Measurements from ENCODE around the gene FHDC1.

Gene FHDC1

DNA sequence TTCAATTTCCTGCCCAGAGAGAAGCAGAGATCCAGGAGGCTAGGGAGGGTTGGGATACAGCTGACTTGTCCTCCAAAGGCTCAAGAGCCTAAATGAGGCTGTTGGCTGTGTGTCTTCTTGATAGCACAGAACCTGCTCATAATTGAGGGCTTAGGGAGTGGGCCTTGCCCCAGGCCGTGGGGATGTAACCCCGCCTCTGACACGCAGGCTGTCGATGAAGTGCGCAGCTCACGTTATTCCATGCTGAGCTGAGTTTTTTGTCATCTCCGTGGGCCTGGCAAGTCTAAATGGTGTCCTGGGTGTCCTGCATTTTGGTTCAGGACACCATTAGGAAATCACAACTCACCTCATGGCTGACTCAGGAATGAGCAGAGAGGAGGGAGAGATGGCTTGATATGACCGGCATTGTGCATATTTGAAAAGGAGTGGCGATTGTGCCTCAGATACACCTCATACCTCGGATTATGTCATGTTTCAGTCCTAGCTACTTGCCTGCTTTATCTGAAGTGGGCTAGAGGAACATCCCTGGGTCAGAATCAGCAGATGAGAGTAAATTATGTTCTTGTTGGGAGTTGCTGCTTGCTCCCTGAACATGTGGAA, 43.7 kb downstream of the FHDC1 start:
- Histone ChIP-seq H3K9me3 (ENCODE audit: control insufficient read depth, low read length) (no peaks in the 10 kb centered on the region), H3K36me3 (ENCODE audit: control insufficient read depth, insufficient read depth, low read length) (no peaks in the 10 kb centered on the region), H3K4me1 (peaks cover 14% of the 10 kb centered on the region), H3K4me2 (ENCODE audit: low read length) (peak overlapping the region; percentile 12), H3K27me3 (ENCODE audit: control insufficient read depth, insufficient read depth, low read length) (no peaks in the 10 kb centered on the region), H2AFZ (no peak overlapping the region), H3K4me3 (ENCODE audit: low read depth, low read length) (no peak overlapping the region), H3K9ac (no peak overlapping the region), H3K27ac (peak overlapping the region; percentile 60), H3K79me2 (no peaks in the 10 kb centered on the region)
- TF ChIP-seq, protein P1, sequence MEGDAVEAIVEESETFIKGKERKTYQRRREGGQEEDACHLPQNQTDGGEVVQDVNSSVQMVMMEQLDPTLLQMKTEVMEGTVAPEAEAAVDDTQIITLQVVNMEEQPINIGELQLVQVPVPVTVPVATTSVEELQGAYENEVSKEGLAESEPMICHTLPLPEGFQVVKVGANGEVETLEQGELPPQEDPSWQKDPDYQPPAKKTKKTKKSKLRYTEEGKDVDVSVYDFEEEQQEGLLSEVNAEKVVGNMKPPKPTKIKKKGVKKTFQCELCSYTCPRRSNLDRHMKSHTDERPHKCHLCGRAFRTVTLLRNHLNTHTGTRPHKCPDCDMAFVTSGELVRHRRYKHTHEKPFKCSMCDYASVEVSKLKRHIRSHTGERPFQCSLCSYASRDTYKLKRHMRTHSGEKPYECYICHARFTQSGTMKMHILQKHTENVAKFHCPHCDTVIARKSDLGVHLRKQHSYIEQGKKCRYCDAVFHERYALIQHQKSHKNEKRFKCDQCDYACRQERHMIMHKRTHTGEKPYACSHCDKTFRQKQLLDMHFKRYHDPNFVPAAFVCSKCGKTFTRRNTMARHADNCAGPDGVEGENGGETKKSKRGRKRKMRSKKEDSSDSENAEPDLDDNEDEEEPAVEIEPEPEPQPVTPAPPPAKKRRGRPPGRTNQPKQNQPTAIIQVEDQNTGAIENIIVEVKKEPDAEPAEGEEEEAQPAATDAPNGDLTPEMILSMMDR (IDR thresholded peaks at IDR 0.05) = no peak

DNA sequence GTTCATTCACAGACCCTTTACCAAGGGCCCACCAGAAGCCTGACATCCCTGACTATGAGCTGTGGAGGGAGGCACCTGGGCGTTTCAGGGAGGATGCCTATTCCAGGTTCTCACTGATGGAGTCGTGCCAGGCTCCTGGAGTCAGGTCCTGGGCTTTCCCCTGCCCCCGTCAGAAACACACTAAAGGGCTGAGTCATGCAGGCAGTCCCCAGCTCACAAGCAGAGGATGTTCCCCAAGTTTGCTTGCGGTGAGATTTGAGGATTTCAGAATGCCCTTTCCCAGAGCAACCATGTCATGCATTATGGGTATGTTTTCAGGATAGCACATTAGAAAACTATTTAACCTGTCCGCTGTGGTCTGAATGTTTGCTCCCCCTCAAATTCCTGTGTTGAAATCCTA, 45.2 kb downstream of the FHDC1 start:
- Histone ChIP-seq H3K36me3 (ENCODE audit: control insufficient read depth, insufficient read depth, low read length) (no peaks in the 10 kb centered on the region), H3K4me3 (ENCODE audit: low read depth, low read length) (no peak overlapping the region), H3K4me2 (ENCODE audit: low read length) (no peak overlapping the region), H3K79me2 (no peaks in the 10 kb centered on the region), H3K9me3 (ENCODE audit: control insufficient read depth, low read length) (no peaks in the 10 kb centered on the region), H2AFZ (no peak overlapping the region), H3K4me1 (peaks cover 14% of the 10 kb centered on the region), H3K27me3 (ENCODE audit: control insufficient read depth, insufficient read depth, low read length) (no peaks in the 10 kb centered on the region), H3K9ac (no peak overlapping the region), H3K27ac (no peak overlapping the region)
- TF ChIP-seq, protein P1 (IDR thresholded peaks at IDR 0.05) = no peak

DNA sequence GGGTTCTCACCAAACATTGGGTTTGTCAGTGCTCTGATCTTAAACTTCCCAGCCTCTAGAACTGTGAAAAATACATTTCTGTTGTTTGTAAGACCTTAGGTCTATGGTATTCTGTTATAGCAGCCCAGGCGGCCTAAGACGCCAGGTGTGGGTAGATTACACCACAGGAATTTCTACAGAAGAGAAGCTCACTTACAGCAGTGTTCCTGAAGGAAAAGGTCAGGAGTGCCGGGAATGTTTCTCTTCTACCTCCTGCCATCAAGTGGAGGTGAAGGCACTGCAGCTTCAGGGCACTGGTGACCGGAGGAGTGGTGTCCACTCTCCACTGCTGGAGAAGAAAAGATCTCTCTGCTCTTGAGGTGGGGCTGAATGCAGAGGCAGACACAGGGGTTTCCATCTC, 45.7 kb downstream of the FHDC1 start:
- Histone ChIP-seq H3K4me2 (ENCODE audit: low read length) (no peak overlapping the region), H2AFZ (no peak overlapping the region), H3K79me2 (no peaks in the 10 kb centered on the region), H3K4me3 (ENCODE audit: low read depth, low read length) (no peak overlapping the region), H3K27me3 (ENCODE audit: control insufficient read depth, insufficient read depth, low read length) (no peaks in the 10 kb centered on the region), H3K4me1 (peaks cover 14% of the 10 kb centered on the region), H3K9ac (no peak overlapping the region), H3K36me3 (ENCODE audit: control insufficient read depth, insufficient read depth, low read length) (no peaks in the 10 kb centered on the region), H3K27ac (no peak overlapping the region), H3K9me3 (ENCODE audit: control insufficient read depth, low read length) (no peaks in the 10 kb centered on the region)
- TF ChIP-seq, protein P1 (IDR thresholded peaks at IDR 0.05) = no peak

DNA sequence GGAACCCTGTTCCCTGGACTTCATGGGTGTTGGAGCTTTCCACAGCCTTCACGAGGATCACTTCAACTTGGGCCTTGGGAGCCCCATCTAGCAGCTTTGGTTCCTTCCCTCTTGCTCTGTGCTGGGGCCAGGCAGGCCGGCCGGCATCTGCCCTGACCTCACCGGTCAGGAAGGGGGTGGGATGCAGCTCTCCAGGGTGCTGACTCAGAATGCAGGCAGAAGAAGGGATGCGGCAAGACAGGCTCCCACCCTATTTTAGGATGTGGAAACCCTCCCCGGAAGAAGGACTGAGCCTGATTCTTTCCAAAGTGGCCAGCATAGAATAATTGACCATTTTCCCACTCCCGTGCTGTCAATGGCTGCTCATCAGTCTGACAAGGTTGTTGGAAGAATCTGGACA, 47.1 kb downstream of the FHDC1 start:
- Histone ChIP-seq H3K4me2 (ENCODE audit: low read length) (no peak overlapping the region), H3K4me1 (peaks cover 14% of the 10 kb centered on the region), H3K79me2 (no peaks in the 10 kb centered on the region), H3K4me3 (ENCODE audit: low read depth, low read length) (no peak overlapping the region), H3K27ac (no peak overlapping the region), H2AFZ (no peak overlapping the region), H3K9ac (no peak overlapping the region), H3K9me3 (ENCODE audit: control insufficient read depth, low read length) (no peaks in the 10 kb centered on the region), H3K27me3 (ENCODE audit: control insufficient read depth, insufficient read depth, low read length) (no peaks in the 10 kb centered on the region), H3K36me3 (ENCODE audit: control insufficient read depth, insufficient read depth, low read length) (no peaks in the 10 kb centered on the region)
- TF ChIP-seq, protein P1 (IDR thresholded peaks at IDR 0.05) = no peak

DNA sequence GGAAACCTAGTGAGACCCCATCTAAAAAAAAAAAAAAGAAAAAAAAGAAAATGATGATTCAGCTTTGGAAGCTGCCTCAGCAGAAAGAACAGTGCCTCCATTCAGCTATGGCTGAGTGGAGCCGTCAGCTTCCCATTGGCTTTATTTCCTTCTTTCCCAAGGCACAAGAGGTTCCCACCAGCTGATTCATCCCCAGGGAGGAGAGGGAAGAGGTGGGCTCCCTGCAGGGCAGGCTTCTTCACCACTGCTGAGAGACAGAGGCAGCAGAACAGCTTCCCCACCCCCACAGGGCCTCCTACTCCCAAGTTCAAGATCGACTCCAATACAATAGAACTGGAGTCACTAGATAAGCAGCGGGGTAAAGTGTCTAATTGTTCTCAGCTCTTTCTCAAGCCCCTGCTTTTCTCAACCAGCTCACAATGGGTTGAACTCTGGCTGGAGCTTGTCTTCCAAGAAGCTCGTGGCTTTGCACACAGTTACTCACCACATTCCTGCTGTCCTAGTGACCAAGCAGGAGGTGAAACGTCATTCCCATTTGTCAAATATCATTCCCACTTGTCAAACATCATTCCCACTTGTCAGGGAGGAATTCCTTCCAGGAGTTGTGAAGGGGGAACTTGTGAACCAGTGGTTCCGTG, 47.8 kb downstream of the FHDC1 start:
- Histone ChIP-seq H3K79me2 (no peaks in the 10 kb centered on the region), H3K36me3 (ENCODE audit: control insufficient read depth, insufficient read depth, low read length) (no peaks in the 10 kb centered on the region), H2AFZ (no peak overlapping the region), H3K9ac (no peak overlapping the region), H3K9me3 (ENCODE audit: control insufficient read depth, low read length) (no peaks in the 10 kb centered on the region), H3K27ac (no peak overlapping the region), H3K4me3 (ENCODE audit: low read depth, low read length) (no peak overlapping the region), H3K4me1 (peaks cover 14% of the 10 kb centered on the region), H3K27me3 (ENCODE audit: control insufficient read depth, insufficient read depth, low read length) (no peaks in the 10 kb centered on the region), H3K4me2 (ENCODE audit: low read length) (no peak overlapping the region)
- TF ChIP-seq, protein P1 (IDR thresholded peaks at IDR 0.05) = no peak

All from parathyroid adenoma (tissue), 2 donors.